SK-N-SH treated with all-trans-retinoic acid at 6 μM for 48 hours (cell line): ENCODE measurements around the gene JAK1.
A peak's percentile ranks its signal among the peaks of the same experiment; 100 is the strongest.

Experiments
- ATAC-seq: fragments of 200-7000 bp; cut with Tn5 transposase; 3 replicates; pipeline ENCODE4 v1.9.1; 2020; ENCODE audit warnings: mild to moderate bottlenecking, moderate library complexity
- ARNTL ChIP-seq: fragments of 450-650 bp; formaldehyde crosslinking; IDR thresholded peaks from 2 replicates; pipeline ENCODE4 v1.5.0; 2020; ENCODE audit warnings: low read depth, mild to moderate bottlenecking, moderate library complexity, borderline replicate concordance
- BACH2 ChIP-seq: fragments of 250-450 bp; sonication (Bioruptor Pico); IDR thresholded peaks from 2 replicates; pipeline ENCODE4 v1.9.0; 2021; ENCODE audit warnings: mild to moderate bottlenecking, borderline replicate concordance
- CREB5 ChIP-seq: fragments of 250-450 bp; sonication (Bioruptor Pico); IDR thresholded peaks from 2 replicates; pipeline ENCODE4 v1.5.1; 2020; ENCODE audit warnings: low read depth, mild to moderate bottlenecking, moderate library complexity
- CSDC2 ChIP-seq: fragments of 250-450 bp; sonication (Bioruptor Pico); IDR thresholded peaks from 2 replicates; pipeline ENCODE4 v1.5.0; 2020; ENCODE audit warnings: mild to moderate bottlenecking, moderate library complexity
- ESRRG ChIP-seq: fragments of 250-450 bp; sonication (Bioruptor Pico); IDR thresholded peaks from 2 replicates; pipeline ENCODE4 v1.6.1; 2021; ENCODE audit warnings: mild to moderate bottlenecking
- GLIS3 ChIP-seq: fragments of 250-450 bp; sonication (Bioruptor Pico); IDR thresholded peaks from 2 replicates; pipeline ENCODE4 v1.5.0; 2020; ENCODE audit warnings: mild to moderate bottlenecking, moderate library complexity
- ISL1 ChIP-seq: fragments of 250-450 bp; sonication (Bioruptor Pico); IDR thresholded peaks from 2 replicates; pipeline ENCODE4 v2.1.2; 2022; ENCODE audit warnings: mild to moderate bottlenecking, moderate library complexity
- OSR1 ChIP-seq: fragments of 250-450 bp; sonication (Bioruptor Pico); IDR thresholded peaks from 2 replicates; pipeline ENCODE4 v1.8.0; 2022; ENCODE audit warnings: moderate library complexity, mild to moderate bottlenecking, inconsistent platforms
- POU6F1 ChIP-seq: fragments of 250-450 bp; sonication (Bioruptor Pico); IDR thresholded peaks from 2 replicates; pipeline ENCODE4 v1.8.0; 2021; ENCODE audit warnings: low read depth, mild to moderate bottlenecking, moderate library complexity, borderline replicate concordance
- PPARA ChIP-seq: fragments of 250-450 bp; sonication (Bioruptor Pico); IDR thresholded peaks from 2 replicates; pipeline ENCODE4 v1.5.0; 2020; ENCODE audit warnings: mild to moderate bottlenecking, borderline replicate concordance
- RARB ChIP-seq: fragments of 250-450 bp; sonication (Bioruptor Pico); IDR thresholded peaks from 2 replicates; pipeline ENCODE4 v1.8.0; 2021; ENCODE audit warnings: mild to moderate bottlenecking, moderate library complexity
- SNAI2 ChIP-seq: fragments of 250-450 bp; sonication (Bioruptor Pico); IDR thresholded peaks from 2 replicates; pipeline ENCODE4 v1.5.0; 2020; ENCODE audit warnings: mild to moderate bottlenecking, moderate library complexity
- TCF4 ChIP-seq: fragments of 250-450 bp; sonication (Bioruptor Pico); IDR thresholded peaks from 2 replicates; pipeline ENCODE4 v1.8.0; 2021; ENCODE audit warnings: mild to moderate bottlenecking, moderate library complexity, borderline replicate concordance
- TOX ChIP-seq: fragments of 250-450 bp; sonication (Bioruptor Pico); IDR thresholded peaks from 2 replicates; pipeline ENCODE4 v1.8.0; 2021; ENCODE audit warnings: mild to moderate bottlenecking, moderate library complexity, borderline replicate concordance
- TSHZ2 ChIP-seq: fragments of 250-450 bp; sonication (Bioruptor Pico); IDR thresholded peaks from 2 replicates; pipeline ENCODE4 v1.5.0; 2020; ENCODE audit warnings: mild to moderate bottlenecking, moderate library complexity
- ZC3H10 ChIP-seq: fragments of 250-450 bp; sonication (Bioruptor Pico); IDR thresholded peaks from 2 replicates; pipeline ENCODE4 v1.5.1; 2021; ENCODE audit warnings: mild to moderate bottlenecking, moderate library complexity
- ZFP3 ChIP-seq: fragments of 250-450 bp; sonication (Bioruptor Pico); IDR thresholded peaks from 2 replicates; pipeline ENCODE4 v1.5.0; 2020; ENCODE audit warnings: mild to moderate bottlenecking, moderate library complexity
- ZFP30 ChIP-seq: fragments of 450-650 bp; formaldehyde crosslinking; IDR thresholded peaks from 2 replicates; pipeline ENCODE4 v1.5.0; 2022; ENCODE audit warnings: mild to moderate bottlenecking, moderate library complexity
- ZNF8 ChIP-seq: fragments of 450-650 bp; formaldehyde crosslinking; IDR thresholded peaks from 2 replicates; pipeline ENCODE4 v1.5.0; 2020; ENCODE audit warnings: mild to moderate bottlenecking, moderate library complexity
- TF ChIP-seq, protein P1 (sequence below): fragments of 250-450 bp; sonication (Bioruptor Pico); IDR thresholded peaks from 2 replicates; pipeline ENCODE4 v1.5.1; 2021; ENCODE audit warnings: mild to moderate bottlenecking, moderate library complexity
- TF ChIP-seq, protein P2 (sequence below): fragments of 250-450 bp; sonication (Bioruptor Pico); IDR thresholded peaks from 2 replicates; pipeline ENCODE4 v1.8.0; 2020; ENCODE audit warnings: mild to moderate bottlenecking, moderate library complexity, borderline replicate concordance

The JAK1 gene

DNA sequence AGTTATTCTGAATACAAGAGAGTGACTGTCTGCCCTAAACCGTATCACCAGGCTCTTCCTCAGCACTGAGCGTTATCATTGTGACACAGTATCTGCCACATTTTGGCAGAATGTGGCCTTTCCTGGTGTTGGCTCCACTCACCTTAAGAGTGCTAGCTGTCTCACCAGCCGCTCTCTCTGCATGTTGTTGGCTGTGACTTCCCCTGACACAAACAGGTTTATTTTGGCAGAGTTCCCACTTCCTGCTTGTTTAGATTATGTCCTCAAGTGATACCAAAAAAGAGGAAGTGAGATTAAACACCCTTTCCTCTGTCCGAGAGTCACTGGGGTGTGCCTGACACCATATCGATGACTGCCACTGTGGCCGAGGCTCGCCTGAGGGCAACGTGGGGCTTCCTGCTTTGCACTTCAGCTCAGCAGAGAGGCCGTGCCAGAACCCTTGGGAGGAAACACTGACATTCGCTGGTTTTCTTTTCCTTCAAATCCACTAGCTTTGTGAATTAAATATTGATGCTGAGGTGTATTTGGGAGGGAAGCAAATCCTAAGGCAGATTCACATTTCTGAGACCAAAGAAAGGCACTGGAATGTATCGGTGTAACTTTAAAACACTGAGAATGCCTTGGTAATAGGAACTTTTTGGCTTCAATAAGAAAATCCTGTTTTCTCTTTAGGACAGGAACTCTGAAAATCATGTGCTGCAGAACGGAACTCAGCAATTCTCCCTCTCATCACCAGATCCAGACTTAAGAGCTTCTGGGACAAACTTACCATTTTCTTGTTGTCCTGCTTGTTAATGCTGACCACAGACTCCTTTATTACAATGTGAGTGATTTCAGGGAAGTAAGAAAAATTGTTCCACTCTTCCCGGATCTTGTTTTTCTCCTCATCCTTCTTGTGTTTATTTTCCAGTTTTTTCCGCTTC, 102.1 kb downstream of the JAK1 start:
- TF ChIP-seq ZFP3 (CRISPR knock-in tag) (no peak), CREB5 (no peak), POU6F1 (no peak), BACH2 (CRISPR knock-in tag) (no peak), ARNTL (no peak), ESRRG (CRISPR knock-in tag) (no peak), SNAI2 (CRISPR knock-in tag) (no peak), TCF4 (no peak), TOX (CRISPR knock-in tag) (no peak), GLIS3 (CRISPR knock-in tag) (no peak), ISL1 (no peak), ZC3H10 (CRISPR knock-in tag) (no peak), OSR1 (no peak)
- ATAC-seq: no peak

DNA sequence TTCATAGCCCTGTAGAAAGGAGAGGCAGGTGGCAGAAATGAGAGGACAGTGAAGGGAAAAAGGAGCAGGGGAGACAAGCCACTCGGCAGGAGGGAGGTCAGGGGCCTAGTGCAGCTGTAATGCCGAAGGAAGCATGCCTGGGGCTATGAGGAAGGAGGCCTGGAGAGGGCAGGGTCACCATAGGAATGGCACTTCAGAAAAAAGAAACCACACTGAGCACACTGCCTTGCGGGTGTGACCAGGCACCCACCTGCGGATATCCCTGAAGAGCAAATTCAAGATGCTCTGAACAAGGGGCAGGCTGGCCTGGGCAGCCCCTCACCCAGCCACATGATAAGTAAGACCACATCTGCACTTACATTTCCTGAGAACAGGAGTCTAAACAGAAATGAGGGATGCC, 104.7 kb downstream of the JAK1 start:
- TF ChIP-seq OSR1: no peak
- no peak for TF ChIP-seq SNAI2 (CRISPR knock-in tag)
- TF ChIP-seq RARB (CRISPR knock-in tag): no peak
- no peak for TF ChIP-seq ESRRG (CRISPR knock-in tag)
- TF ChIP-seq, protein P1, sequence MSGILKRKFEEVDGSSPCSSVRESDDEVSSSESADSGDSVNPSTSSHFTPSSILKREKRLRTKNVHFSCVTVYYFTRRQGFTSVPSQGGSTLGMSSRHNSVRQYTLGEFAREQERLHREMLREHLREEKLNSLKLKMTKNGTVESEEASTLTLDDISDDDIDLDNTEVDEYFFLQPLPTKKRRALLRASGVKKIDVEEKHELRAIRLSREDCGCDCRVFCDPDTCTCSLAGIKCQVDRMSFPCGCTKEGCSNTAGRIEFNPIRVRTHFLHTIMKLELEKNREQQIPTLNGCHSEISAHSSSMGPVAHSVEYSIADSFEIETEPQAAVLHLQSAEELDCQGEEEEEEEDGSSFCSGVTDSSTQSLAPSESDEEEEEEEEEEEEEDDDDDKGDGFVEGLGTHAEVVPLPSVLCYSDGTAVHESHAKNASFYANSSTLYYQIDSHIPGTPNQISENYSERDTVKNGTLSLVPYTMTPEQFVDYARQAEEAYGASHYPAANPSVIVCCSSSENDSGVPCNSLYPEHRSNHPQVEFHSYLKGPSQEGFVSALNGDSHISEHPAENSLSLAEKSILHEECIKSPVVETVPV (CRISPR knock-in tag): no peak

DNA sequence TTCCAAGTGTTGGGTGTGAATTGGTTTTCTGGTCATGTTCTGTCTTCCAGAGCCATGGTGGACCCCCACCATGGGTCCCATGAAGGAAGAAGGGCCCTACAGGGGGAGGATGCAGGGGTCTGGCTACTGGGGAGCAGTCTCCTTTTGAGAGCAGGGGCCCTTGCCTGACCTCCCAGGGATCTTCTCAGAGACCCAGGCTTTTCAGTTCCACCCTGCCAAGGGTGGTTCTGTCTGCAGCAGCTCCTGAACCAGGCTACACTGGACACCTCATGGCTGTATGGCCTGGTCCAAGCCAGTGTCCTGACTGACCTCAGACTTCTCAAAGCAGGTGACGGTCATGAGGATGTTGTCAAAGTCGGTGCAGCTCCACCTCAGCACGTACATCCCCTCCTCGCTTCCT, 109.0 kb downstream of the JAK1 start:
- ATAC-seq: no peak

More for the DNA sequence above, 104.7 kb downstream of the JAK1 start:
- ATAC-seq: peak; percentile 78

DNA sequence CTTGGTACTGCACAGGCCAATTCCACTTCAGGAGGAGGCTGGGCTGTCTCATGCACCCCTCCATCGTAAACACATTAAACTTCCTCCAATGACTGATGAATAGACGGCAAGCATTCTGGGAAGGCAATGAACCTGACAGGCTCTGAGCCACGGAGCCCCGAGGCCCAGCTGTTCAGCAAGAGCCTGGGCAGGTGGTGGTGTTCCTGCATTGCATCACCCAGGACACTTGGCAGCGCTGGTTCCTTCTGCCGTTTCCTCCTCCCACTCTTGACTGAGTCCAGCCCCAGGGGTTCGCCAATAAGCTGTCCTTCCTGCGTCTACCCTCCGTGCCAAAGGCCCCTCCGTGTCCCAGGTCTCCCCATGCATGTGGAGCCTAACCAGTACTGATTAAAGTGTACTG, 109.8 kb downstream of the JAK1 start:
- no peak for ATAC-seq
- TF ChIP-seq PPARA (CRISPR knock-in tag) (no peak), RARB (CRISPR knock-in tag) (no peak), OSR1 (no peak), CREB5 (no peak), ZFP30 (no peak), ARNTL (no peak)
- TF ChIP-seq, protein P1 (CRISPR knock-in tag): no peak
- TF ChIP-seq, protein P2, sequence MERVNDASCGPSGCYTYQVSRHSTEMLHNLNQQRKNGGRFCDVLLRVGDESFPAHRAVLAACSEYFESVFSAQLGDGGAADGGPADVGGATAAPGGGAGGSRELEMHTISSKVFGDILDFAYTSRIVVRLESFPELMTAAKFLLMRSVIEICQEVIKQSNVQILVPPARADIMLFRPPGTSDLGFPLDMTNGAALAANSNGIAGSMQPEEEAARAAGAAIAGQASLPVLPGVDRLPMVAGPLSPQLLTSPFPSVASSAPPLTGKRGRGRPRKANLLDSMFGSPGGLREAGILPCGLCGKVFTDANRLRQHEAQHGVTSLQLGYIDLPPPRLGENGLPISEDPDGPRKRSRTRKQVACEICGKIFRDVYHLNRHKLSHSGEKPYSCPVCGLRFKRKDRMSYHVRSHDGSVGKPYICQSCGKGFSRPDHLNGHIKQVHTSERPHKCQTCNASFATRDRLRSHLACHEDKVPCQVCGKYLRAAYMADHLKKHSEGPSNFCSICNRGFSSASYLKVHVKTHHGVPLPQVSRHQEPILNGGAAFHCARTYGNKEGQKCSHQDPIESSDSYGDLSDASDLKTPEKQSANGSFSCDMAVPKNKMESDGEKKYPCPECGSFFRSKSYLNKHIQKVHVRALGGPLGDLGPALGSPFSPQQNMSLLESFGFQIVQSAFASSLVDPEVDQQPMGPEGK: no peak

More for the DNA sequence above, 109.0 kb downstream of the JAK1 start:
- no peak for TF ChIP-seq CSDC2
- TF ChIP-seq PPARA (CRISPR knock-in tag): no peak
- TF ChIP-seq ZNF8 (CRISPR knock-in tag): no peak
- TF ChIP-seq ZFP30: no peak
- TF ChIP-seq TSHZ2: no peak
- TF ChIP-seq OSR1: no peak
- no peak for TF ChIP-seq ARNTL
- TF ChIP-seq TCF4: no peak
